ENCODE results near the gene ARHGAP10.
A peak's percentile ranks its signal among the peaks of the same experiment; 100 is the strongest.

The ARHGAP10 gene, protein sequence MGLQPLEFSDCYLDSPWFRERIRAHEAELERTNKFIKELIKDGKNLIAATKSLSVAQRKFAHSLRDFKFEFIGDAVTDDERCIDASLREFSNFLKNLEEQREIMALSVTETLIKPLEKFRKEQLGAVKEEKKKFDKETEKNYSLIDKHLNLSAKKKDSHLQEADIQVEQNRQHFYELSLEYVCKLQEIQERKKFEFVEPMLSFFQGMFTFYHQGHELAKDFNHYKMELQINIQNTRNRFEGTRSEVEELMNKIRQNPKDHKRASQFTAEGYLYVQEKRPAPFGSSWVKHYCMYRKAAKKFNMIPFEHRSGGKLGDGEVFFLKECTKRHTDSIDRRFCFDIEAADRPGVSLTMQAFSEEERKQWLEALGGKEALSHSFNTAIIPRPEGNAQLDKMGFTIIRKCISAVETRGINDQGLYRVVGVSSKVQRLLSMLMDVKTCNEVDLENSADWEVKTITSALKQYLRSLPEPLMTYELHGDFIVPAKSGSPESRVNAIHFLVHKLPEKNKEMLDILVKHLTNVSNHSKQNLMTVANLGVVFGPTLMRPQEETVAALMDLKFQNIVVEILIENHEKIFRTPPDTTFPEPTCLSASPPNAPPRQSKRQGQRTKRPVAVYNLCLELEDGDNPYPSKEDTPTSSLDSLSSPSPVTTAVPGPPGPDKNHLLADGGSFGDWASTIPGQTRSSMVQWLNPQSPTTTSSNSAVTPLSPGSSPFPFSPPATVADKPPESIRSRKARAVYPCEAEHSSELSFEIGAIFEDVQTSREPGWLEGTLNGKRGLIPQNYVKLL

DNA sequence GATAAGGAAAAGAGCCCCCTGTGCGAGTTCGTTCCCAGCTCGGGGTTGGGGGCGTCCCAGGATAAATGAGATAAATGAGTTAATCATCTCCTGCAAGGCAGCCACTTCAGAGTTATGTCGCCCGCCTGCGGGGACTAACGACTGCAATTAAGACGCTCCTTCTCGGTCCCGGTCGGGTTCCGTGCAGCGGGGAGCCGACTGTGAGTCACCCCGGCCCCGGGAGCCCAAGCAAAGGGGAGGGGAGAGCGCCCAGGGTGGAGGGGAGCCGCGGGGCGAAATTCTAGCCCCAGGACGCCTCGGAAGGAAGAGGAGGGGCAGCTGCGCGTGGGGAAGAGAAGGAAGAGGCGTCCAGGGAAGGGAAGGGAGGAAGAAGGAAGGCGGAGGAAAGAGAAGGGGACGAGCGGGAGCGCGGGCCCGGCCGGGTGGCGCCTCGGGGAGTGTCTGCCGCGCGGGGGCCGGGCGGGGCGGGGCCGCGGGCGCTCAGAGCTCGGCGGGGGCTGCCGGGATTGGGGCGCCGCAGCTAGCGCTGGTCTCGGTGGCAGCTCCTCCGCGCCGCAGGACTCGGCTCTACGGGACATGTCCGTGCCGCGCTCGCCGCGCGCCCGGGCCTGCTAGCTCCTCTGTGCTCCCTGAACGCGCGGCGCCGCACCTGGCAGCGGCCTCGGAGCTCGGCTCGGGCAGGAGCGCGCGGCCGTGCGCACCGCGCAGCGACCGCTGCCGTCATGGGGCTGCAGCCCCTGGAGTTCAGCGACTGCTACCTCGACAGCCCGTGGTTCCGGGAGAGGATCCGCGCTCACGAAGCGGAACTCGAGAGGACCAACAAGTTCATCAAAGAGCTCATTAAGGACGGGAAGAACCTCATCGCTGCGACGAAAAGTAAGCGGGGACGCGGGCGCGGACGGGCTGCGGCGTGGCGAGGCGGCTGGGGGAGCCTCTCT lies at the start of gene ARHGAP10:
TSS of gene ARHGAP10 (plus strand) at position 509 of the 938 bp plus-strand sequence. CDS start at position 723, 214 bp downstream.
- DNase-seq (ENCODE audit: low read depth): no peak

GRCh38 chr4:147682755-147683154 lies 49.1 kb upstream of the ARHGAP10 start:
- no peak for DNase-seq (ENCODE audit: low read depth)

- DNase-seq (ENCODE audit: low read depth): no peak
Observed at GRCh38 chr4:147683188-147683591, 48.7 kb upstream of the ARHGAP10 start.

- DNase-seq (ENCODE audit: low read depth): peak; percentile 67
Observed at GRCh38 chr4:147683717-147684700, 47.9 kb upstream of the ARHGAP10 start, which contains the start of gene PRMT9. PRMT9 (minus strand) TSS chr4:147684163; CDS start chr4:147683987, 176 bp downstream.

- no peak for DNase-seq (ENCODE audit: low read depth)
Observed at GRCh38 chr4:147689067-147689466, 42.8 kb upstream of the ARHGAP10 start.

- no peak for DNase-seq (ENCODE audit: low read depth)
Observed at GRCh38 chr4:147691820-147692219, 40.1 kb upstream of the ARHGAP10 start.

DNA sequence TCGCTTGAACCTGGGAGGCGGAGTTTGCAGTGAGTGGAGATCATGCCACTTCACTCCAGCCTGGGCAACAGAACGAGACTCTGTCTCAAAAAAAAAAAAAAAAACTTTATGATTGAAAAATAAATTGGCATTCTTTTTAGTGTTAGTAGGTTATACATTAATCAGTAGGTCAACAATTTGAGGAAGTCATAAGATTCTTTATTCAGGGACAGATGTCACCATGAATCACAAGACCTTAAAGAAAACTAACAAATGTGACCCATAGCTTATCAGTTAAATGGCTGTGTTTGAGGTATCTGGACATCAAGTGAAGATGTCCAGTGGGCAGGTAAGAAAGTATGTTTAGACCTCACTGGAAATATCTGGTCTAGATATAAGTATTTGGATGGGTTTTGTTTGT lies 38.7 kb upstream of the ARHGAP10 start:
- DNase-seq (ENCODE audit: low read depth): no peak

DNA sequence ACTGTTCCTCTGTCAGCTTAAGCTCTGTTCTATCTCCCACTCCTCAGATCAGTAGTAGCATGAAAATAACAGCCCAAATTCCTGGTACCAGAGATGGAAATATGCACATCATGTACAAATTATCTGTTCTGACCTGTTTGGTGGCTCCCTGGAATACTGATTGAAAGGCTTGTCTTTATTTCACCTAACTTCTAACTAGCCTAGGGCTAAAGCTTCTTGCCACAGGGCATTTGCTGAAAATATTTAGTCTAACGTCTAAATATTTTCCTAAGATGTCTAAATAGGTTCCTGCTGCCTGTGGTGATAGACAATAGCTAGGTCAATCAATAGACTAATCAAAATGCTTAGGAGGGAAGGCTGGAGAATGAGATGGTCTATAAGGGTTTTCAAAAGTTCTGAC lies 35.0 kb upstream of the ARHGAP10 start:
- DNase-seq (ENCODE audit: low read depth): no peak

GRCh38 chr4:147704846-147705245 lies 27.0 kb upstream of the ARHGAP10 start:
- DNase-seq (ENCODE audit: low read depth): no peak

DNA sequence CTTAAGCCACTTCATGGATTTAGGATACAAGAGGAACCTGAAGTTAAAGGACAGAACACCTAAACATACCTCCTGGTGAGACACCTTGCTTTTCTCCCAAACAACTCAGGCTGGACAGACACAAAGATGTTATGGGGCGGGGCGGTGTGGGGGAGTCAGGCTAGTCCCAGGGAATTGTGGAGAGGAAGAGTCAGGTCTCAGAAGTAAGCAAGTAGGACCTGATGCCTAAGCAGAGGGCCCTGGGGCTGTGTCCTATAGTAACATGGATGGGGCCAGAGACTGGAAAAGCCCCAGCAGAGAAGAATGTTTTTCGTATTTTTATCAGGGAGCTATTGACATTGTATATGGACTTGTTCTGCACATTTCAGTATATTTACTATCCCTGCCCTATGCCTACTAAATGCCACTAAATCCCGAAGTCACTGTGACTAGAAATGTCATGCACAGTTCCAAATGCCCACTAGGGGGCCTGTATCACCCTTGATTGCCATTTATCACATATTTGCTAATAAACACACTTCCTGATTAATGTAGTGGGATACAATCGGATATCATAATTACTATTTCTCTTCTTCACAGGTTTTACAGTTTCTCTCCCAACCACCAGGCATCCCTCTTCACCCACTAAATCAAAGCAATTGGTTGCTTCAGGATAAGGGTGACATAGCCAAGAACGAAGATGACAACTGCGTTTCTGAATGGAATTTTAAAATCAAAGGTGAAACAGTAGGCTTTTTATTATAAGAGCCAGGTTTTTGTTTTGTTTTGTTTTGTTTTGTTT lies 23.8 kb upstream of the ARHGAP10 start:
- DNase-seq (ENCODE audit: low read depth): no peak

GRCh38 chr4:147709999-147710398 lies 21.9 kb upstream of the ARHGAP10 start:
- no peak for DNase-seq (ENCODE audit: low read depth)

DNA sequence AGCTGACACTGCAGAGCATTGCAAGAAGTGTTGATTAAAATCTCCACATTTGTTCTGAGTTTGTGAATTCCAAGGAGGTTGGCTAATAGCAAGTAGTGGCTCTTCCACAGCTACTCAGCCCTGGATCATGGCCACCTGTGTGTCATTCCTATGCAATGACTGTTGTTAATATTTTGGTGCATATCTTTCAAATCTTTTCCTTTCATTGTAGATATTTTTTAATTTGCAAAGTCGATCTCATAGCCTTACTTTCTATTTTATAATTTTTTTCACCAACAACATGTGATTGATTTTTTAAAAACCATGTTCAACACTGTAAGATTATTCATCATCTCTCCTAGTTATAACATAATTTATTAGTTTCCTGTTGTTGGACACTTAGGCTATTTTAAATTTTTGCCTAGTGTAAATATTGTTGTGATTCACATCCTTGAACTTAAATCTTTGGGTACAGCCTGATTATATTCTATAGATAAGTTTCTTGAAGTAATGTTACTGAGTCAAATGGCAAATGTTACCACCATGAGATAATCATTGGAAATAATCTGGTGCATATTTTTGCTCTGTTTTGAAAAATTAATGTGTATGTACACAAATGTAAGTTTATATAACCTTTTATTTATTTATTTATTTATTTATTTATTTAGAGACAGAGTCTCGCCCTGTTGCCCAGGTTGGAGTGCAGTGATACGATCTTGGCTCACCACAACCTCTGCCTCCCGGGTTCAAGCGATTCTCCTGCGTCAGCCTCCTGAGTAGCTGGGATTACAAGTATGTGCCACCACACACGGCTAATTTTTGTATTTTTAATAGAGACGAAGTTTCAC lies 17.1 kb upstream of the ARHGAP10 start:
- DNase-seq (ENCODE audit: low read depth): no peak

- DNase-seq (ENCODE audit: low read depth): no peak
Observed at GRCh38 chr4:147717878-147718277, 14.0 kb upstream of the ARHGAP10 start.

DNA sequence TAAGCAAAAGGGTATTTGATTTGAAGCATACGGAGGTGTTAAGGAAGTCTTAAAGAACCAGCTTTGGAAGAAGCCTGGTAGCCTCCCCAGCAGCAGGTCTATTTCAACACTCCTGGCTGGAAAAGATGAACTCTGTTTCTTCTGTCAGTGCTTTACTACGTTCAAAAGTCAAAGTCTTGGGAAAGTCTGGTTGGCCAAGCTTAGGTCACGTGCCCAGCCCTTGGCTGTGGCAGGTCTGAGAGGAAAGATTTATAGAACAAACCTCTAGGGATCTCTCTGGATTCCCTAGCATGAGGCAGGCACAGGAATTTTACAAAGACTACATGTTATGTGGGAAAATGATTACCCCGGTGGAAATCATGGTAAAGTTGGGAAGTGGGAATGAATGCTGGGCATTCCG lies 8.6 kb upstream of the ARHGAP10 start:
- DNase-seq (ENCODE audit: low read depth): no peak

GRCh38 chr4:147724468-147725201 lies 7.3 kb upstream of the ARHGAP10 start:
- DNase-seq (ENCODE audit: low read depth): no peak

DNA sequence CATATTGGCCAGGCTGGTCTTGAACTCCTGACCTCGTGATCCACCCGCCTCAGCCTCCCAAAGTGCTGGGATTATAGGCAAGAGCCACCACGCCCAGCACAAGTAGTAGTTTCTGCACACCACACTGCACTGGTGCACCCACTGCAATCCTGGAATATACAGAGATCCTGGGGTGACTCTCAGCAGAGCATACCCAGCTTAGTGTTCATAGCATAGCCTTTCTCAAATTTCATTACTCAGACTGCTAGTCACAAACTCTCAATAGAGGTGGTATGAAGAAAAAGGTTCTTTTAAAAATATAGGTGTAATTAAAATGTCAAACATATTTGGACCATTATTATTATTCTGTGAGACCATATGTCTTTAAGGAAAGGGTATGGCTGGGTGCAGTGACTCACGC lies 6.2 kb upstream of the ARHGAP10 start:
- no peak for DNase-seq (ENCODE audit: low read depth)

DNA sequence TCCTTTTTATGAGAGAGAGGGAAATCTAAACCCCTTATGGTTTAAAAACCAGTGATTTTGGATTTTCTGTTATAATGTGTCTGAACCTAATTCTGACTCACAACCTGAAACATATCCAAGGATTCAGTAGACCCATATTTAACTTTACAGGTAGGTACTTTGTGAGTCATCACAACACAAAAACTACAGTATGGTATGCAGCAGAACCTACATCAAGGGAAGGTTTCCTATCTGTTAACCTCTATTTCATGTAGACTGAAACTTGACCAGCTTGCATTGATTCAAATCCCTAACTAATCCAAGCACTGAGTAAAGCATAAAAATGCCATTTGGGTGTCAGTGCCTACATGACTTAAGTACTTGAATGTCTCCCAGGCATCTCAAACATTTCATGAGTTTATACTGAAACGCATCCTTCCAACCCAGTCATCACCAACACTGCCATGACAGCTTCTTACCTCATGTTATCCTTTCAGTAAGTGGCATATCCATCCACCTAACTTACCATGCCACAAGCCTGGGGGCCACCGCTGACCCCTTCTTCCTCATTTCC lies 4.3 kb upstream of the ARHGAP10 start:
- no peak for DNase-seq (ENCODE audit: low read depth)

- DNase-seq (ENCODE audit: low read depth): no peak
Observed at GRCh38 chr4:147730333-147730732, 1.6 kb upstream of the ARHGAP10 start.

Data from CMK (cell line).